GM12873 (cell line): ENCODE results near the gene SP1.

Experiments
- CTCF ChIP-seq: IDR thresholded peaks from 2 replicates; pipeline ENCODE4 v1.5.1; 2012; ENCODE audit warnings: low read depth, mild to moderate bottlenecking, moderate library complexity, low read length, control low read depth; ENCODE audit not compliant: insufficient read depth; ENCODE audit errors: missing control alignments

The SP1 gene

DNA sequence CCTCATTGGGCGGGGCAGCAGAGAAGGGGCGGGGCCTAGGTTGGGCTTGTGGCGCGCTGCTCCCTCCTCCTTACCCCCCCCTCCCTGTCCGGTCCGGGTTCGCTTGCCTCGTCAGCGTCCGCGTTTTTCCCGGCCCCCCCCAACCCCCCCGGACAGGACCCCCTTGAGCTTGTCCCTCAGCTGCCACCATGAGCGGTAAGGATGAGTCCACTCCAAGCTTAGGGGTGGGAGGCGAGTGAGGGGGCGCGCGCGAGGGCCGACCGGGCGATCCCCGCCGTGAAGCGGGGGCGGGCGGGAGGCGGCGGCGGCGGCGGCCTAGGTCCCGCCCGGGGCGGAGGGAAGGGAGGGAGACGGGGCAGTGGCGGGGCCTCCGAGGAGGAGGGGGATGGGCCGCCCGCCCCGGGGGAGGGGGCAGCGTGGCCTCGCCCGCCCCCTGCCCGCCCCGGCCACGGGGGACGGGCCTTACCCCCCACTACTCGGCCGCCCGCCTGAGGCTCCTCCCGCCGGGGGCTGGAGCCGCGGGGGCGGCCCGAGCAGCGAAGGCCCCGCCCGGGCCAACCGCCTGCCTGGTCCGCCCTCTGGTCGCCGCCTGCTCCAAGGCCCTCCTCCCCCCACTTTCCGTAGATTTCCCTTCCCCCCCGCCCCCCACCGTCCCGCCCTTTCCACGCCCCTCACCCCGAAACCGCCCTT is at the start of gene SP1:
SP1 (plus strand) TSS at position 73 of the 690 bp plus-strand sequence; CDS start at position 189, 116 bp downstream.
- TF ChIP-seq CTCF: no peak

- no peak for TF ChIP-seq CTCF
Observed at GRCh38 chr12:53330671-53331070, 49.3 kb upstream of the SP1 start.

DNA sequence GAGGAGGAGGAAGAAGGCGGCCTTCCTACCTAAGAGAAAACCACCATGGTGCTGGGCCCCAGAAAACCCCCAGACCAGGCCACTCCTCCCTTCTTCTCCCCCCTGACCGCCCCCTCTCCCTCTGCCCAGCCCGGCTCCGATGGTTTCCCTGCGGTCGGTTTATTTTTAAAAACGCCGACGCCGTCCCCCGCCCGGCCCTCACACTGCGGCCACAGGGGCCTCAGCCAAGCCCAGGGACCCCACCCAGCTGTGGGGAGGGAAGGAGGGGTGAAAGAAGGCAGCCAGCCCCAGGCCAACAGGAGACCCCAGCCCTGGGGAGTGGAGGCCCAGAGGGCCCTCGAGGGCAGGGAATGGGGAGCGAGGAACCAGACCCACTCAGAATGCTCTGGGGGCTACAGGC is 47.2 kb upstream of the SP1 start:
- no peak for TF ChIP-seq CTCF

GRCh38 chr12:53333289-53333688 is 46.7 kb upstream of the SP1 start:
- no peak for TF ChIP-seq CTCF

GRCh38 chr12:53333845-53334244 is 46.1 kb upstream of the SP1 start:
- TF ChIP-seq CTCF: no peak

- TF ChIP-seq CTCF: no peak
Observed at GRCh38 chr12:53334822-53335221, 45.2 kb upstream of the SP1 start.

GRCh38 chr12:53336181-53336681 is 43.7 kb upstream of the SP1 start, which contains the start of gene SP7:
TSS of gene SP7 (minus strand) at chr12:53336354. CDS start at chr12:53335646, 708 bp downstream.
- TF ChIP-seq CTCF: no peak
